Measurements from ENCODE around the gene EYS.

EYS gene

DNA sequence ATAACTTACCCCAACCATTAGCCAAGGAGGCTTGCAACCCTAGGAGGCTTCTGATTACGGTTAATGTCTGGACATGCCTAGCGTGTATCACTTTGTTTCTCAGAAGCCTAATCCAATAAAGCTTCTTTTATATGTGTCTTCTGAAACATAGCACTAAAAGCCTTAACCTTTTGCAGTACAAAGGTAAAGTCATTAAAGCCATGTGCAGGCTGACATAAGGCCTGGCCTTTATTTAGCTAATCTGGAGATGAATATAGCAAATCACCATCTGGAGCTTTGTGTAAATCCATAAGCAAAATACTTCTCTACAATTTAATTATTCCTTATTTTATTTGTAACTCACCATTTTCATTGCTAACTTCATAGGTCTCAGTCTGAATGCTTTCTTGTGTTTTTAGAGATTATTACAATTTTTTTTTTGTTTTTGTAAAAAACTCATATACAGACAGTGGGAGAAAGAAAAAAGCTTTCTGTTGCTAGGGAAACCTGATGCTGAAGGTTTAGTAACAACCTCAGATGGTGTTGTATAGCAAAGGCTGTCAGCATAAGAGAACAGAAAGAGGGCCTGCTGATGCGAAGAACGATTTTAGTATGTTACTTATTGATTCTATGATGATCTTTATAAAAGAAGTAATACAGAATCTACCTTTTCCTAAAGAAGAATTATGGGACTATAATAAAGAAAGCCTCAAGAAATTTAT lies at the start of gene EYS:
Gene EYS (minus strand): TSS at position 101 of the 701 bp plus-strand sequence. CDS start 211,816 bp downstream, outside the sequence.
- DNase-seq: no peak

GRCh38 chr6:65746302-65746701 lies 39.3 kb upstream of the EYS start:
- no peak for DNase-seq

- DNase-seq: no peak
These were observed 38.6 kb upstream of the EYS start for GRCh38 chr6:65745614-65746013.

DNA sequence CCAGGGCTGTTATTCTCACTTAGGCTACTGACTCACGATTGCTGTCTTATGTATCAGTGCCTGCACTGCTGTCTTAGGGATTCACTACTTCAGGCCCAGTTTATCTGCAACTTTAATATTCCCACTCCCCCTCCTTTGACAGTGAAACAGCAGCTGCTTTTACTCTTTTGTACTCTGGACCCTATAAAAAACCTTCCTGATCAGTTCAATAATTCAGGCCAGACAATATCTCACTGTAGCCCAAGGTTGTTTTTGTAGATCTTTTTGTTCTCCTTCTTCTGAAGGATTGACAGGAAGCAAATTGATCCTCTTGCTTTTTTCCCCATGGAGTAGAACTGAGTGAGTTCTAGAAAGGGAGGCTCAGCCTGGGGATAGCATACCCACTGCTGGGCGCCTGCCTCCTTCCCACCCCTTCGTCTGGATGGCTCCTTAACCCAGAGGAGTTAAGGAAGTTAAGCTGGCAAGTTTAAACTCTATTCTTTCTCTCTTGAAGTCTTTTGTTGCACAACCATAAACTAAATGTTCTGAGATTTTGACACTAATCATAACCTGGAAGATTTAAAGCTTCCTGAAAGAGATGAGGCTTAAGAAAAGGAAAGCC lies 22.0 kb upstream of the EYS start:
- no peak for DNase-seq

DNA sequence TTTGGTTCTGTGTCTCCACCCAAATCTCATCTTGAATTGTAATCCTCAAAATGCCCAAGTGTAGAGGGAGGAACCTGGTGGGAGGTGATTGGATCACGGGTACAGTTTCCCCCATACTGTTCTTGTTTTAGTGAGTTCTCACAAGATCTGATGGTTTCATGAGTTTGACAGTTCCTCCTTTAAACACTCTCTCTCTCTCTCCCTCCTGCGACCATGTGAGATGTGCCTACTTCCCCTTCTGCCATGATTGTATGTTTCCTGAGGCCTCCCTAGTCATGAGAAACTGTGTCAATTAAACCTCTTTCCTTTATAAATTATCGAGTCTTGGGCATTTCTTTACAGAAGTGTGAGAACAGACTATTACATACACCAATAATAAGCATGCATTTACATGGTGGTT lies 12.1 kb upstream of the EYS start:
- no peak for DNase-seq

GRCh38 chr6:65711531-65711930 lies 4.5 kb upstream of the EYS start:
- no peak for DNase-seq

- no peak for DNase-seq
These were observed 2.2 kb upstream of the EYS start for GRCh38 chr6:65709099-65709830.

GRCh38 chr6:65708162-65708561 lies 1.1 kb upstream of the EYS start:
- DNase-seq: no peak

GRCh38 chr6:65706436-65706835 lies 590 bp downstream of the EYS start:
- DNase-seq: no peak

DNA sequence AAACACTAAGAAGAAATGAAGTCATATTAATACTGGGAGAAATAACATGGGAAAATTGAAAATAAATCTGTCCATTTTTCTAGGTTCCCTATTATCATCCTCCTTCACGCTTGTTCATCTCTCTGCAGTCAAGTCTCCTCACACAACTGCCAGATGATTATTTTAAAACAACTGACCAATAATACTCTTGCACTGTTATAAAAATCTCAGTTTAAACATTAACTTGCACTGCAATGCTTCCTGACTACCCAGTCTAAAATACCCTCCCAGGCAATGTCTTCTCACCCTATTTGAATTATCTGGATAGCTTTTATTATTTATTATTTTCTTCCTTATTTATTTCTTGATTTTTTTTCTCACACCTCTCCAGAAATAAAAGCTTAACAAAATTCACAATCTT lies 5.7 kb downstream of the EYS start:
- no peak for DNase-seq

GRCh38 chr6:65700561-65700960 lies 6.5 kb downstream of the EYS start:
- DNase-seq: no peak

- DNase-seq: no peak
These were observed 14.9 kb downstream of the EYS start for GRCh38 chr6:65692109-65692508.

DNA sequence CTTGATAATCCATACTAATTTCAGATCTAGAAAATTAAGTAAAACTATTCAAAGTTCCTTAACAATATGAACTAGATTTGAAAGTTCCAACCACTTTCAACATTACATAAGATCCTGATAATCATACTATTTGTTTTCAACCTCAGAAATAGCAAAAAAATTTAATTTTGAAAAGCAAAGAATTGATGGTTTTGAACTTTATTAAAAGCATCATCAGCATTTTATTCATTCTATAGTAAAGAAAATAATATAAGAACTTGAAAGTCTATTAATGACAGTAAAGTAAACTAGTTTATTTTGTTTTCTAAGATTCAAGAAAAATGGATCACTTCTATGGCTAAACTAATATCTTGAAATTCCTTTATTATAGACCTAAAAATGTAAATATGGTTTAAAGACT lies 26.8 kb downstream of the EYS start:
- DNase-seq: no peak

GRCh38 chr6:65671922-65672321 lies 35.1 kb downstream of the EYS start:
- no peak for DNase-seq

DNA sequence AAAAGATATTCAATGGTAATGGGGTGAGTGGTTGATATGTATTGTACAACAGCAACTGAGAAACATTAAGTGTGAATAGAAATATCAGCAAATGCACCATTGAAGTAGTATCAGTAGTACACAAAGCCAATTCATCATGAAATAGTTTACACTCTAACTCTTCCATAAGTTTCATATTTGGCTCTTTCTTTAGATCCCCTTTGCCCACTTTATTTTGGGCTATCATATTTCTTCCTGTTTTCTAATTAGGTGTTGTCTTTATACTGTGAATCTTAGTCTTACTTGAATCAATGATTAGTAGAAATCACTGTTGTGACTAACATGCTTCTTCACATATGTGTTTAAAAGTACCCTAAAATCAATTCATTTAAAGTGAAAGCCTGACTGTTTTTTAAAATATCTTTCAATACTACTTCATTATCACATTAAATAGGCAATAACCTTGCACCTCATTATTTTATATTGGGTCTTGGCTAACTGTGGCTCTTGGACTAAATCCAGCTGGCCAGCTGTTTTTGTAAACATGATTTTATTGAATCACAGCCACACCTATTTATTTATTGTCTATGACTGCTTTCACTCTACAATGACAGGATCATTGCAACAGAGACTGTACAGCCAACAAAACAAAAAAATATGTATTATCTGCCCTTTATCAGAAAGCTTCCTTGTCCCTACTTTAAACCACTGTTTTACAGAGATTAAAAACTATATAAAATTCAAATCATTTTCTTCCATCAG lies 38.9 kb downstream of the EYS start:
- DNase-seq: no peak

- no peak for DNase-seq
These were observed 56.9 kb downstream of the EYS start for GRCh38 chr6:65650086-65650485.

DNA sequence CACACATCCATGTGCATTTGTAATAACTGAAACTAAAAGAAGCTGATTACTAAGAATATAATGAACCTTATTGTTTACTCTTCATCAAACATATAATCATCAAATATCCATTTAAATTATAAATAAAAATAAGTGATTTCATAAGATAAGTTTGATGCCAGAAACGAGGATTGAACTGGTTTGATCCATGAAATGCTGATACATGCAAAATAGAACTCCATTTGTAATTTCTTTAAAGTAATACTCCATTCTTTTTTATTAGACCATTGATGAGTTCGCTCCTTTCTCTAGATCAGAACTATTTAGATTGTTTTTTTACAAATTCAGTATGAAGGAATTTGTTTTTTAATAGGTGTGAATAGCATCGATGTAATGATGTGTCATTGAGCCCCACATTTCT lies 57.6 kb downstream of the EYS start:
- DNase-seq: no peak

GRCh38 chr6:65646544-65646943 lies 60.5 kb downstream of the EYS start:
- DNase-seq: no peak

GRCh38 chr6:65642776-65643175 lies 64.2 kb downstream of the EYS start:
- DNase-seq: no peak

GRCh38 chr6:65638047-65638831 lies 68.8 kb downstream of the EYS start:
- no peak for DNase-seq

DNA sequence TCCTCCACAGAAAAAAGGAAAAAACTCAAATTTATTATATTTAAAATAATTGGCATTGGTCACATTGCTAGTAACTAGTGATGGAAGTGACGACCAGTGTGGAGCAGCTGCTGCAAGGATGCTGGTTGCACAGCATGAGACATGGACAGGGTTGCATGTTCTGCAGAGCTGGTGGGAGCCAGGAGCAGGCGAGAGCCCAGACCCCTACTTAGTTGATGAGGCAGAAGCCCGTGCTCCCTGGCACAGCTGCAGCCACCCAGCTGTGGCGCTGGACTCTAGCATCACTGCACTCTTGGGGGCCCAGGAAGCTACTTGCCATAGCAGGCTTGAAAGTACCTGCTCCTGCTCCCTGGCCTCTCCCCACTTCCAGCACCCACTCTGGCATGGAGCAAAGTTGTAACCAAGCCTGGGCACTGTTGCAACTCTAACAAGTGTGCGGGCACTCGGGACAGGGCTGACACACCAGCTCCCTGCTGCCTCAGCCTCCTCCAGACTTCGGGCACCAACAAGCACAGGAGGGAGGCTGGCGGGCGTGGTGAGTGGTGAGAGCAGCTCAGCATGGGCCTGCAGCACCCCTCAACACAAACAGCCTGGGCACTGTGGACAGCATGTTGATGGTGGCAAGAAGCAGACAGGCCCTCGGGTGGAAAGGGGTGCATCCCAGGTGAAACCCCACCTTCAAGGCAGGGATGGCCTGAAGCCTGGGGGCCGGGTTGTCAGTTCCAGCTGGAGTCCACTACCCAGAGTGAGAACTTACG lies 69.6 kb downstream of the EYS start:
- no peak for DNase-seq

GRCh38 chr6:65633501-65633900 lies 73.5 kb downstream of the EYS start:
- no peak for DNase-seq

All from activated CD4-positive, alpha-beta T cell treated with anti-CD3 and anti-CD28 coated beads, Interleukin-10, Interleukin-2, amounts not matched to agents 100 ng/mL and 50 ng/mL, durations not matched to agents 16 hours and 8 hours (primary cell).